GDM1 (cell line): Measurements from ENCODE around the gene CD74.

Experiments
- DNase-seq: peaks from one replicate; lab custom pipeline; 2025; lab: John Stamatoyannopoulos, UW

CD74 gene

DNA sequence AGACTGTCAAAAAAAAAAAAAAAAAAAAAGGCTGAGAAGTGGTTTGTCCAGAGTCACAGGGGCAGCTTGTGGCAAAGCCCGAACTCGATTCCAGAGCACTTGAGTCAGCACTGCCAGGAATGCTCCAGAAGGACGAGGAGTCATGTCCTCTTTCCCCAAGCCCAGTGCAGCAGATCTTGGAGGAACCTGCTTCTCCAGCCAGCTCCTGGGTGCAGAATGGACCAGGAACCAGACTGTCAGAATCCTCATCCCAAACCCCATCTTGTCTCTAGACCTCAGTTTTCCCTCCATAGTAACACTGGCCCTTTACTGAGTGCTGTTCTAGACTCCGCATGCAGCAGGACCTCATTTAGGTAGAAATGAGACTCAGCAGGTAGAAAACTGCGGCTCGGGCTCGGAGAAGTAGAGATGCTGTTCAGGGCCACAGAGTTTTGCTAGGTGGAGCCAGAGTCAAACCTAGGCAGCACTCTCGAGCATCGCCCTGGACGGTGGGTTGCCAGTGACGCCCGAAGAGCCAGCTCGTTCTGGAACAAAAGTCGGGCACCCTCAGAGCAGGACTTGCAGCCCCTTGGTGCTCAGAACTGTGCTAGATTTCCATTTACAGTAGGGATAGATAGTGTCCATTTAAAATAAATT lies 15.4 kb downstream of the CD74 start:
- no peak for DNase-seq

DNA sequence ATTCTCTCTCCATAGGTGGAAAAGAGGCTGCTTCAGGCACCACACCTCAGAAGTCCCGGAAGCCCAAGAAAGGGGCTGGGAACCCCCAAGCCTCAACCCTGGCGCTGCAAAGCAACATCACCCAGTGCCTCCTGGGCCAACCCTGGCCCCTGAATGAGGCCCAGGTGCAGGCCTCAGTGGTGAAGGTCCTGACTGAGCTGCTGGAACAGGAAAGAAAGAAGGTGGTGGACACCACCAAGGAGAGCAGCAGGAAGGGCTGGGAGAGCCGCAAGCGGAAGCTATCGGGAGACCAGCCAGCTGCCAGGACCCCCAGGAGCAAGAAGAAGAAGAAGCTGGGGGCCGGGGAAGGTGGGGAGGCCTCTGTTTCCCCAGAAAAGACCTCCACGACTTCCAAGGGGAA lies 16.4 kb downstream of the CD74 start:
- DNase-seq: no peak

DNA sequence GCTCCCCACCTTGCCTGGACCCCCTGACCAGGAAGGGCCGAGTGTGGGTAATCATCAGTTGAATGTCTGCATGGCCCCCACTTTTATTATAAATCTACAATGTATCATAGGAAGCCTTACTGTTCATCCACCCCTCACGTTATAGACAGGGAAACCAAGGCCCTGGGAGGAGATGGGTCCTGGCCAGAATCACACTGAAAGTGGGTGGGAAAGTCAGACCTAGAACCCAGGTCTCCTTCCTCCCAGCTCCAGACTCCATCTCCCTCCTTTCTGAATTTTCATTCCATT lies 17.1 kb downstream of the CD74 start:
- no peak for DNase-seq

DNA sequence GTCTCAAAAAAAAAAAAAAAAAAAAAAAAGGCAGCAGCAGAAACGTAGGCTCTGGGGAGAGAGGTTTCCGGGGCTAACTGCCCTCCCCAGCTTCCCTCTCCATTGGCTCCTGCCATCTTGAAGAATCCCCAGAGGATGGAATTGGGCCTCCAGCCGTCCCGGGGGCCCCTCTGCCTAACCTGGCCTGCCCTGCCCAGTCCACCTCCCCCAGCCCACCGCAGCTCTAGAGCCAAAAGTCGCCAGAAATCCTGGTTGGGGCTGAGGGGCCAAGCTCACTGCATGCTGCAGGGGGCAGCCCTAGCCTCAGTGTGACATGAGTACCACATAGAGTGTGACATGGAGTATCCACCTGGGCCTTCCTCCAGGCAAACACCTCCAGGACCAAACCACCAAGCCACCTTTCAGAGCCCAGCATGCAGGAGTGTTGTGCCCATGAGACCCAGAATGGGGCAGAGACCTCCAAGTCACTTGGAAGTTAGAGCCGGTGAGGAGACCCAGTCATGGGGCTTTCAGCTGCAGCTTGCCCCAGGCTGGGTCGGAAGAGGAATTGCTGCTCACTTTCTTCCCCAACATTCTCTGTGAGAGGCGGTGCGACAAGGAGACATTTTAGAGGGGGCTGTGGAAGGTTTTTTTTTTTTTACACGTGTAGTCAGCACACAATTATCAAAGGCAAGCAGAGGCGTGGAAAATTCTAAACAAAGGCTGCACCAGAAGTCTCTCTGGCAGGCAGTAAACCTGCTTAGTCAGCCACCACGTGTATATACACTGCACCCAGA lies 17.6 kb downstream of the CD74 start:
- no peak for DNase-seq

DNA sequence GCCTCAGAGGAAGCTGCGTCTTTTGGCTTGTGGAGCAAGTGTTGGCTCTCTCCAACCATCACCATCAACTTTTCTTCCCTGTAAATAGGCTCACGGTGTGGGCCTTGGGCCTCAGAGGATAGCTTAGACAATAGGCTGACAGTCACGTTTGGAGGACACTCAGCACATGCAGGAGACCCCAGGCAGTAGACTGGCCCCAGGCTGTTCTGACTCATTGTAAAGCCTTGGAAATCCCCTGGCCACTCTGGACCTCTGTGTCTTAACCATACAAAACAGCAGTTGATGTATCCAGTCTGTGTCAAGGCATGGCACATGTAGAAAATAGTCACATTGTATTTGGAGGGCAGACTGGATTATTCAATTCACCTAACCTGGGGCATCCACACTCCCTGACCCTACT lies 18.6 kb downstream of the CD74 start:
- DNase-seq: no peak

DNA sequence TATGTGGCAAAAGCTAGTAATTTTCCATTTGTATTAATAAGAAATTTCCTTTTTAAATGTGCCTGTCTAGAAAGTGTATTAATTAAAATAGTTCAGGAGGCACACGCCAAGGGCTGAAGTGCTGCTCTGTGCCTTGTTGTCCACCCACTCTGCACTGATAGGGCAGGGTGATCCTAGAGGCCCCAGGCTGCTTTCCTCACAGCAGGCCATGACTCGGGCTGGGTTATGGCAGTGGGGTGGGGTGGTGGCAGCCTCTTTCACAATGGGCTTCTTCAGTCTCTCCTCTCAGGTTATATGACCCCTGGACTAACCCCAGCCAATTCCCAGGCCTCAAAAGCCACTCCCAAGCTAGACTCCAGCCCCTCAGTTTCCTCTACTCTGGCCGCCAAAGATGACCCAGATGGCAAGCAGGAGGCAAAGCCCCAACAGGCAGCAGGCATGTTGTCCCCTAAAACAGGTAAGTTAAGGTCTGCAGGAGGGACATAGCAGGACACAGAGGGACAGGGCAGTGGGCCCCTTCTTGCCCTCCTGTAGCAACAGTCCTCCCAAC lies 19.5 kb downstream of the CD74 start:
- no peak for DNase-seq

DNA sequence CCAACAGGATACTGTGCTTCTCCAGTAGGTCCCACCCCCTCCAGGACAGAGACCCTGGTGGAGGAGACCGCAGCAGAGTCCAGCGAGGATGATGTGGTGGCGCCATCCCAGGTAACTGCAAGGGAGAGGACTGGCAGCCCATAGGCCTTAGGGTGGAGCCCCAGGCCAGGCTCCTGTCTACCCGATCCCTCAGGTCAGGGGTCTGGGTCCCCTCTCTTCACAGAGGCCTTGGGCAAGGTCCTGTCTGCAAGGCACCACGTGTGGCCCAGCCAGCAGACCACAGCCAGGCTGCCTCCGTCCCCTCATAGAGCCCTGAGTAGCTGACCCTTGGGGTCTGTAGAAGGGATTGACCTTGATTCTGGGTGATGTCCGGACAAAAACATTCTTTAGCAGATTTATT lies 20.0 kb downstream of the CD74 start:
- DNase-seq: no peak

DNA sequence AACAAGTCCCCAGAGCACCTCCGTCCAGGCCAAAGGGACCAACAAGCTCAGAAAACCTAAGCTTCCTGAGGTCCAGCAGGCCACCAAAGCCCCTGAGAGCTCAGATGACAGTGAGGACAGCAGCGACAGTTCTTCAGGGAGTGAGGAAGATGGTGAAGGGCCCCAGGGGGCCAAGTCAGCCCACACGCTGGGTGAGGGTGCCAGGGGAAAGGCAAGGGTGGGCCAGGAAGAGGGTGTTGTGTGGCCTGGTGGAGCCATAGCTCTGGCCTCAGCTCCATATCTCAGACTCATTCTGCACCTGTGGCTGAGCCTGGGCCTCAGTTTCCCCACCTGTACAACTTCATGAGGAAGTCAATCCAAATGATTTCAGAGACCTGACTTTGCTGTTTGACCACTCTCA lies 20.7 kb downstream of the CD74 start:
- DNase-seq: no peak

DNA sequence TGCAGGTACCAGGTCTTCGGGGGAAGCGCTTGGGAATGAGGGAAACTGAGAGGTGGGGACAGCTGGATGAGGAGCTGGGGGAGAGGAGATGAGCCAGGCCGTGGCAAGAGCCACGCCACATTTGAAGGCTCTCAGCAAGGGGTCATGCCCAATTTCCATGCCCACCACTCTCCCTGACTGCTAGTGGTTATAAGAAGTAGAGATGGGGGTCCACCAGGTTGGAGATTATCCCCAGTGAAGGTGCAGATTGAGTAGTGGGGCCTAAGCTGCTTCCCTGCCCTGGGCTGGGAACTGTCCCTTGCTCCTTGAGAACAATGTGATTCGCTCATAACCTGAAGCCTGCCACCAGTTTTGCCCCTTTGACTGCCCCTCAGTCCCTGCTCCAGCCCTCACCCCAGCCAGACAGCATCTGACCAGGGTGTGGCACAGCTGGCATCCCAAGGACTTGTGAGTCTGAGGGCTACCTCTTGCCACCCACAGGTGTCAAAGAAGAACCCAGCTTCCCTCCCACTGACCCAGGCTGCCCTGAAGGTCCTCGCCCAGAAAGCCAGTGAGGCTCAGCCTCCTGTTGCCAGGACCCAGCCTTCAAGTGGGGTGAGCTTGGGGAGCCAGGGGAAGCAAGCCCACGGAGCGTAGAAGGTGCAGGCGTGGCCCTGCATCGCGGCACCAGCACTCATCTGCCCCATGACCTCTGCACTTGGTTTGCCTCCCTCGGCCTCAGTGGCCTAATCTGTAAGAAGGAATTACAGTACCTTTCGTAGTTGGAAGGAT lies 21.5 kb downstream of the CD74 start:
- DNase-seq: no peak

DNA sequence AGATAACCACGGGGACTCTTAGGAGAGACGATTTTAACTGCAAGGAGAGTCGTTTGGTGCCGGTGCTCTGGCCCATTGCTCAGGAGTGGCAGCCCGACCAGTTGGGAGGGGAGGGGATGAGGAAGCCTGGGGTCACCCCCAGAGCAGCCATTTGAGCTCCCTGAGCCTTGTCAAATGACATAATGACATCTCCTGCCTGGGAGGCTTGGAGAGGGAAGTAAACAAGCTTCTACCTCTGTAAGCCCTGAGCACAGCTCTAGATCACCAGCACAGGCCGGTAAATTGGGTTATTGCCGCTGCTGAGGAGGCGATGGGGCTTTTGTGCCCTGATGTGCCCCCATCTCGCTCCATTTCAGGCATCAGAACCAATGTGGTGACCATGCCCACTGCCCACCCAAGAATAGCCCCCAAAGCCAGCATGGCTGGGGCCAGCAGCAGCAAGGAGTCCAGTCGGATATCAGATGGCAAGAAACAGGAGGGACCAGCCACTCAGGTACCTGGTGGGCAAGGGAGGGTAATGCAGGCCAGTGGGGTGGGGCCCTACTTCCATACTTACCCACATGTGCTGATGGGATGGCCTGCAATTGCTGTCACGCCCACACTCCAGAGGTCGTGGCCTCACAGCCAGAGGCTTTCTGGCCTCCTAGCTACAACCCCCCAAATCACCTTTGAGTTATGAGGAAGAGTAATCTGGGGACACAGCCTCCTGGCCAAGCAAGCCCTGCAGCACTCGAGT lies 23.0 kb downstream of the CD74 start:
- no peak for DNase-seq

DNA sequence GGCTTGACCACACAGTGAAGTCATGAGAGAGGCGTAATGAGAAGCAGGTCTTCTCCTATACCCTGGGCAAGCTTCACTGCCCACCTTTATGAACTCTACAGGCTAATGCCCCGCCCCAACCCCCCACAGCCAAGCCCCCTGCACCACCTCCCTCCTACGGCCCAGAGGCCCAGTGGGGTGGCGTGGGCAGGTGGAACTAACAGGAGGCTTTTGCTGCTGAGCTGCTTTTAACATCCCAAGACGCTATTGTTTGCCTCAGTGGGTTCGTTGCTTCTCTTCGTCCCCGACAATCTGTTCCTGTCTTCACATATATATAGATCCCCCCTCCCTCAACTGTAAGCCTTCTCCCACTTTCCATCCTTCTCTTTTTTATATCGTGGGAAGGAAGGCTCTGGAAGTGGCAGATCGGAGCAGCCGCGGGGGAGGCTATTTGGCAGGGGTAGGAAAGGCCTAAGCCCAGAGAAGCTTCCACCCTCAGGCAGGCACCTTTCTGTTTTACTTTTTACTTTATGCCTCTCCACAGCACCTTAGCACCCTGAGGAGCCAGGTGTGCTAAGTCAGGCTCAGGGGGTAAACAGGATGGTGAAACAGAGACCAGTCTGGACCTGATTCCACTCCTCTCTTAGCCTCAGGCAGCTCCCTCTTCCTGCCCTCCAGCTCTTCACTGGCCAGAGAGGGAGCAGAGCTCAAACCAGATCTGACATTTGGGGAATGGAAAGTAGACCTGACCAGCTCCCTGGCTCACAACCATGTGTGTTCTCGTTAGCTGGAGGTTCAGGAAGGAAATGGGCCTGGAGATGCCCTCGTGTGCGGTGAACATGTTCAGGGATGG lies 26.5 kb downstream of the CD74 start:
- DNase-seq: no peak

DNA sequence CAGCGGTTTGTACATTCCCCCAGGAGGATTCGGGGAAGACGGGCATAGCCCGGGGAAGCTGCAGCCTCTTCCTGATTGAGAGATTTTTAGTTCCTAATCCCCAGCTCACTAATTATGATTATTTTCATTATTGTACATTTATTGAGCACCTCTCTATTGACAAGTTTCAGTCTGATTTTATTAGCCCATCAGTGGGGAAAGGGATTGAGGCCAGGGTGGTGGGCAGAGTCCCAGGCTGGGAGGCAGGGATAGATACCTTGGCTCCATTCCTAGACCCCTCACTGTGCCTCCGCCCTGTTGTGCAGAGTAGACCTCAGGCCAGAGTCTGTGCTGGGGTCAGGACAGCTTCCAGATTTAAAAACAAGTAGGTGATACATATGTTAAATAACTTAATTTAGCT lies 28.0 kb downstream of the CD74 start:
- no peak for DNase-seq

DNA sequence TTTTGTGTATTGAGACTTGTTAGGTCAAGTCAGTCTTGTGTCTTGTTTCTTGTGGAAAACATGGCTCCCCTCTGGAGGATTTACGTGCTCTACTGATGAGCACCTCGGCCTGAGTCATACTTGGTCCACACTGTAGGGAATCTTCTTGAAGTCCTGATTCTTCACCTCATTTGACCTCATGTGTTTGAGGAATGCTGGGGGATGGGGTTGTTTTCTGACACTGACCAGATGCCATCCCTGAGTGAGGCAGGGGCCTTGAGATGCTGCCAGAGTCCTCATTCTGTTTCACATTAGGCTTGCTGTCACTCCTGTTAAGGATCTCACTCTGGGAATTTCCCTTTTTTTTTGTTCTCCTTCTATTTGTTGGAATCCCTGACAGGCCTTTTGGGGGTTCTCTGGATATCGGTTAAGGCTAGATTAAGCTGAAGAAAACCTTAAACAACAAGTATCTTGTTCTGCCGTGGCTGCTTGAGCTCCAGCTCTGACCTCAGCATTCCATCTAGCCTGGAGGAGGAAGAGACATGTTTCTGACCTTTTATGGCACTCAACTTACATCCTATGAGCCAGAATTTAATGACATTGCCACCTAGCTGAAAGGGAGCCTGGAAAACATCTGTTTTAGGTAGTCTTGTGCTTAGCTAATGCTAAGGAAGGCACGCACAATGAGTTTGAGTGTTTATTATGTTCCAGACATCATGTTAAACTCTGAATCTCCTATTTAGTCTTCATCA lies 34.6 kb downstream of the CD74 start:
- no peak for DNase-seq

DNA sequence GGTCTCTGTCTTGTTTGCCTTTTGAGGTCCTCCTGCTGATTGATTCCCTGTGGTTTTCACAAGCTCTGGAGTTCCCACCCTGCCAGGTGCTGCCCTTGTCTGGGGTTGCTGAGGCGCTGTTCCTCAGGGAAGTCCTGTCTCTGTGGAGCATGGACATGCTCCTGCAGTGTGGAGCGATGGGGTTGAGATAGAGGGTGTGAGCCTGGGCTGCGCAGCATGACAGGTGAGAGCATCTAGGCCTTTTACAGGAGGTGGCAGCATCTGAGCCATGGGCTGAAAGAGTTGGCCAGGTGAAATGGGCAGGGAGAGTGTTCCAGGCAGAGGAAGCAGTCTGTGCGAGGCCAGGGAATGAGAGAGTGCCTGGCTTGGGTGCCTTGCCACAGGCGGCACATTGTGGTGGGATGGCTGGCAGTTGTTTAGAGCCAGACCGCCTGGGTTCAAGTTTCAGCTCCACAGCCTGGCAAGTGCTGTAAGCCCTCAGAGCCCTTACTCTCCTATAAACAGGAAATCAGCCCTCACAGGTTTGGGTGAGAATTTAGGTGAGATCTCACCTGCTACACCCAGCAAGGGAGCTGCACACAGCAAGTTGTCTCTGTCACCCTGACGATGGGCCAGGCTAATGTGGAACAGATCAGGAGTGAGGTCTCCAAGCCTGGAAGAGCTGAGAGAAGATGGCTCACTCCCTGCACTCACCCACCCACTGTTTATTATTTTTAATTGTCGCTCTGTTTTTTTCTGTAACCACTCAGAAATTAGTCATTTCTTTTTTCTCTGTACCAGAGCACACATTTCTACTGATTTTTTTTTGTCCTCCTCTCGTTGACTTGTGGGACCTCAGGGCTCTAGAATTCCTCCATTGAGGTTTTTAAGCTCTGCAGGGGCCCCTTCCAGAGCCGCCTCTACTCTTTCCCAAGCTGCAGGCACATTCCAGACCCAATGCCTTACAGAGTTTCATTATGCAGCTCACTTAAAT lies 35.6 kb downstream of the CD74 start:
- no peak for DNase-seq

DNA sequence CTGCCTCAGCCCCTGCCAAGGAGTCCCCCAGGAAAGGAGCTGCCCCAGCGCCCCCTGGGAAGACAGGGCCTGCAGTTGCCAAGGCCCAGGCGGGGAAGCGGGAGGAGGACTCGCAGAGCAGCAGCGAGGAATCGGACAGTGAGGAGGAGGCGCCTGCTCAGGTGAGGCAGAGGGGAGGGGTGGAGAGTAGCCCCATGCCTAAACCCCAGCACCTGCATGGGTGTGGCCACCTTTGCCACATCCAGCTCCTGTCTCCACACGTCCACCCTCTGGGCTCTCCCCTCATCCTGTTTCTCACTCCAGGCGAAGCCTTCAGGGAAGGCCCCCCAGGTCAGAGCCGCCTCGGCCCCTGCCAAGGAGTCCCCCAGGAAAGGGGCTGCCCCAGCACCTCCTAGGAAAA lies 38.1 kb downstream of the CD74 start:
- no peak for DNase-seq

DNA sequence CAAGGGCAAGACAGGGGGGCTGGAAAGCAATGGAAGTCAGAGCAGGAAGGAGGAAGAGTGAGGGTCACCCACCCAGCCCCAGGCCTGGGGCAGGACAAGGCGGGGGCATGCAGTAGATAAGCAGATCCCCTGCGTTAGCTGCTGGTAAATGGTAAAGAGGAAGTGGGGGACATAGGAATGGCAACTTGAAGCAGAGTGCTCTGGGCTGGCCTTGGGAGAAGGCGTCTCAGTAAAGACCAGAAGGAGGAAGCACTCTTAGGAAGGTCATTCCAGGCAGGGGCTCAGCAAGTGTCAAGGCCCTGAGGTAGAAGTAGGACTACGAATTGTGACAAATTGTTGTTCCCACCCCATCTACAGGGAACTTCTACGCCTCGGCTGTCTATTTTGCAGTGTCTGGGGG lies 40.1 kb downstream of the CD74 start:
- no peak for DNase-seq

DNA sequence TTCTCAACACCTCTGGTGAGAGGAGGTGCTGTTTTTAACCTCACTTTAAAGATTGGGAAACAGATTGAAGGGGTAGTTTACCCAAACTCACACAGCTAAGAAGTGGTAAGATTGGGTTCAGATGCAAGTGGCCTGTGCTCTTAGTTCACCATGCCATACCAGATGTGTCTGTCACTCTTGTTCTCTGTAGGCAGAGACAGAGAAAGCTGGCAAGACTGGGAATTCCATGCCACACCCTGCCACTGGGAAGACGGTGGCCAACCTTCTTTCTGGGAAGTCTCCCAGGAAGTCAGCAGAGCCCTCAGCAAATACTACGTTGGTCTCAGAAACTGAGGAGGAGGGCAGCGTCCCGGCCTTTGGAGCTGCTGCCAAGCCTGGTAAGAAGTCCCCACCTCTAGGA lies 44.2 kb downstream of the CD74 start:
- DNase-seq: no peak

DNA sequence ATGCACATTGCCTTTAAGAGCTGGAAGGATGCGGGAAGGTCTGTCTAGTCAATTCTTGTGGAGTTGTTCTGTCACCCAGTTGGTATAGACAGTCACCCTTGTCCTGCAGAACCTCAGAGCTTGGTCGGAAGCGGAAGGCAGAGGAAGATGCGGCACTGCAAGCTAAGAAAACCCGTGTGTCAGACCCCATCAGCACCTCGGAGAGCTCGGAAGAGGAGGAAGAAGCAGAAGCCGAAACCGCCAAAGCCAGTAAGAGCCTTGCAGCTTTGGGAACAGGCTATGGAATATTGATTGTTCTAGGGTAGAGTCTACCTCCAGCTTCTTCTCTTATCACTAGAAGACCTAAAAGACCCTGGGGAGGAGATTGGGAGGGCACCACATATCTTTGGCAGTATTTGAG lies 48.7 kb downstream of the CD74 start:
- no peak for DNase-seq

DNA sequence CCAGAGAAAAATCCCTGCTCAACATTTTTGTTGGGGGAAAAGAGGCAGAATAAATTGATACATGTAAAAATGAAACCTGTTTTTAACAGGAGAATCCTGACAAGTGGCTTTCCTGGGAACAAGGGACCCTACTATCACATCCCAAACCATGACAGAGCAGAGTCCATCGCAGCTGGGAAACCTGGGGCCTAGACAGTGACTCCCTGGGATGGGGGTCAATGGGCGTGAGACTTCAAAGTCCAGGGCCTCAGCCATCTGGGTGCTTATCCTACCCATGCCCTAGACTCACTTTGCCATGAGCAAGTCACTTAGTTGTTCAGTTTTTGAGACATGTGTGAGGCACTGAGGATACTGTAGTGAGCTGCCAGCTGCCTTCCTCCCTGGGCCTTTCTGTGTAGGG lies 49.5 kb downstream of the CD74 start:
- no peak for DNase-seq

DNA sequence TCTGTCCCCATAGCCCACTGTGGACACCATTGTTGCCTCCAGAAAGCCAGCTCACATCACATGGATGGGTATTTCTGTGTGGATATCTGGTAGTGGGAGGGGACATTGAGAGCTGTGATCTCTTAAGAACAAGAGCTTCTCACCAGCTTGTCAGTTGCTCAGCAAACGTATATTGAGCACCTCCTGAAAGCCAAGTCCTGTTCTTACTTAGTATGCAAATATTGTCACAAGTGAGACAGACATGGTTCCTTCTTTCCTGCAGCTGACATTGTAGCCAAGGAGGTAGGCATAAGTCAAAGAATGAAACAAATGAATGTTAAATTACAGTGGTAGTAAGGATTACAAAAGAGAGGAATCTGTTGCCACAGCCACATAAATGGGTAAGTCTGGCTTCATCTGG lies 51.4 kb downstream of the CD74 start:
- no peak for DNase-seq
